ENCODE data around the gene TRAPPC11. TPM values are rescaled to one million over a fixed set of nuclear protein-coding genes. Genes with fewer than 3 reads are reported as not detected.

TRAPPC11 gene
- total RNA-seq, 1 donor from 2014 or later = 26.3 TPM

- DNase-seq (ENCODE audit: low spot score) = no peak
- peaks cover 4% of the 10 kb centered on the region for H3K36me3 Mint-ChIP-seq (ENCODE audit: low read depth)
- peak overlapping the region; percentile 91 for H3K4me3 Mint-ChIP-seq (ENCODE audit: unreplicated experiment)
- H3K27me3 Mint-ChIP-seq (ENCODE audit: low read depth) = no peaks in the 10 kb centered on the region
- H3K9me3 Mint-ChIP-seq (ENCODE audit: low read depth) = no peaks in the 10 kb centered on the region
- TF ChIP-seq, protein P1, sequence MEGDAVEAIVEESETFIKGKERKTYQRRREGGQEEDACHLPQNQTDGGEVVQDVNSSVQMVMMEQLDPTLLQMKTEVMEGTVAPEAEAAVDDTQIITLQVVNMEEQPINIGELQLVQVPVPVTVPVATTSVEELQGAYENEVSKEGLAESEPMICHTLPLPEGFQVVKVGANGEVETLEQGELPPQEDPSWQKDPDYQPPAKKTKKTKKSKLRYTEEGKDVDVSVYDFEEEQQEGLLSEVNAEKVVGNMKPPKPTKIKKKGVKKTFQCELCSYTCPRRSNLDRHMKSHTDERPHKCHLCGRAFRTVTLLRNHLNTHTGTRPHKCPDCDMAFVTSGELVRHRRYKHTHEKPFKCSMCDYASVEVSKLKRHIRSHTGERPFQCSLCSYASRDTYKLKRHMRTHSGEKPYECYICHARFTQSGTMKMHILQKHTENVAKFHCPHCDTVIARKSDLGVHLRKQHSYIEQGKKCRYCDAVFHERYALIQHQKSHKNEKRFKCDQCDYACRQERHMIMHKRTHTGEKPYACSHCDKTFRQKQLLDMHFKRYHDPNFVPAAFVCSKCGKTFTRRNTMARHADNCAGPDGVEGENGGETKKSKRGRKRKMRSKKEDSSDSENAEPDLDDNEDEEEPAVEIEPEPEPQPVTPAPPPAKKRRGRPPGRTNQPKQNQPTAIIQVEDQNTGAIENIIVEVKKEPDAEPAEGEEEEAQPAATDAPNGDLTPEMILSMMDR (IDR thresholded peaks at IDR 0.05) = peak; percentile 55
- H3K4me1 Mint-ChIP-seq (ENCODE audit: low read depth) = peaks cover 34% of the 10 kb centered on the region
- peak overlapping the region; percentile 69 for H3K27ac Mint-ChIP-seq (ENCODE audit: unreplicated experiment)
These were observed 598 bp upstream of the TRAPPC11 start for GRCh38 chr4:183658362-183659028.

- Mint-ChIP-seq H3K36me3 (ENCODE audit: low read depth) (no peaks in the 10 kb centered on the region), H3K4me1 (ENCODE audit: low read depth) (peaks cover 34% of the 10 kb centered on the region), H3K9me3 (ENCODE audit: low read depth) (no peaks in the 10 kb centered on the region), H3K27ac (ENCODE audit: unreplicated experiment) (peak overlapping the region; percentile 97), H3K4me3 (ENCODE audit: unreplicated experiment) (peak overlapping the region; percentile 91), H3K27me3 (ENCODE audit: low read depth) (no peaks in the 10 kb centered on the region)
- TF ChIP-seq, protein P1 (IDR thresholded peaks at IDR 0.05) = no peak
- no peak for DNase-seq (ENCODE audit: low spot score)
These were observed 764 bp downstream of the TRAPPC11 start for GRCh38 chr4:183659872-183660242.

- Mint-ChIP-seq H3K27ac (ENCODE audit: unreplicated experiment) (no peak overlapping the region), H3K27me3 (ENCODE audit: low read depth) (no peaks in the 10 kb centered on the region), H3K9me3 (ENCODE audit: low read depth) (no peaks in the 10 kb centered on the region), H3K36me3 (ENCODE audit: low read depth) (peaks cover 14% of the 10 kb centered on the region), H3K4me3 (ENCODE audit: unreplicated experiment) (no peak overlapping the region), H3K4me1 (ENCODE audit: low read depth) (peaks cover under 1% of the 10 kb centered on the region)
- TF ChIP-seq, protein P1 (IDR thresholded peaks at IDR 0.05) = no peak
- no peak for DNase-seq (ENCODE audit: low spot score)
These were observed 7.0 kb downstream of the TRAPPC11 start for GRCh38 chr4:183666088-183666487.

- DNase-seq (ENCODE audit: low spot score) = no peak
- no peak overlapping the region for H3K4me3 Mint-ChIP-seq (ENCODE audit: unreplicated experiment)
- TF ChIP-seq, protein P1 (IDR thresholded peaks at IDR 0.05) = no peak
- peaks cover 19% of the 10 kb centered on the region for H3K36me3 Mint-ChIP-seq (ENCODE audit: low read depth)
- H3K27ac Mint-ChIP-seq (ENCODE audit: unreplicated experiment) = no peak overlapping the region
- no peaks in the 10 kb centered on the region for H3K9me3 Mint-ChIP-seq (ENCODE audit: low read depth)
- H3K4me1 Mint-ChIP-seq (ENCODE audit: low read depth) = no peaks in the 10 kb centered on the region
- no peaks in the 10 kb centered on the region for H3K27me3 Mint-ChIP-seq (ENCODE audit: low read depth)
These were observed 11.2 kb downstream of the TRAPPC11 start for GRCh38 chr4:183670251-183670650.

- no peaks in the 10 kb centered on the region for H3K4me1 Mint-ChIP-seq (ENCODE audit: low read depth)
- peaks cover 16% of the 10 kb centered on the region for H3K36me3 Mint-ChIP-seq (ENCODE audit: low read depth)
- no peak overlapping the region for H3K27ac Mint-ChIP-seq (ENCODE audit: unreplicated experiment)
- TF ChIP-seq, protein P1 (IDR thresholded peaks at IDR 0.05) = no peak
- no peak for DNase-seq (ENCODE audit: low spot score)
- no peak overlapping the region for H3K4me3 Mint-ChIP-seq (ENCODE audit: unreplicated experiment)
- H3K9me3 Mint-ChIP-seq (ENCODE audit: low read depth) = no peaks in the 10 kb centered on the region
- H3K27me3 Mint-ChIP-seq (ENCODE audit: low read depth) = no peaks in the 10 kb centered on the region
These were observed 12.0 kb downstream of the TRAPPC11 start for GRCh38 chr4:183670960-183671555.
